Kasumi-1 (cell line): ENCODE results near the gene UGDH.
"Not testable (repeated sequence)": the region's sequence is repeated elsewhere in the genome, so short reads cannot be mapped to it uniquely, and the experiment has no call there.

ENCODE experiments used
- DNase-seq, 2 experiments: peaks; one replicate each; lab custom pipeline; 2025; lab: John Stamatoyannopoulos, UW

The UGDH gene

DNA sequence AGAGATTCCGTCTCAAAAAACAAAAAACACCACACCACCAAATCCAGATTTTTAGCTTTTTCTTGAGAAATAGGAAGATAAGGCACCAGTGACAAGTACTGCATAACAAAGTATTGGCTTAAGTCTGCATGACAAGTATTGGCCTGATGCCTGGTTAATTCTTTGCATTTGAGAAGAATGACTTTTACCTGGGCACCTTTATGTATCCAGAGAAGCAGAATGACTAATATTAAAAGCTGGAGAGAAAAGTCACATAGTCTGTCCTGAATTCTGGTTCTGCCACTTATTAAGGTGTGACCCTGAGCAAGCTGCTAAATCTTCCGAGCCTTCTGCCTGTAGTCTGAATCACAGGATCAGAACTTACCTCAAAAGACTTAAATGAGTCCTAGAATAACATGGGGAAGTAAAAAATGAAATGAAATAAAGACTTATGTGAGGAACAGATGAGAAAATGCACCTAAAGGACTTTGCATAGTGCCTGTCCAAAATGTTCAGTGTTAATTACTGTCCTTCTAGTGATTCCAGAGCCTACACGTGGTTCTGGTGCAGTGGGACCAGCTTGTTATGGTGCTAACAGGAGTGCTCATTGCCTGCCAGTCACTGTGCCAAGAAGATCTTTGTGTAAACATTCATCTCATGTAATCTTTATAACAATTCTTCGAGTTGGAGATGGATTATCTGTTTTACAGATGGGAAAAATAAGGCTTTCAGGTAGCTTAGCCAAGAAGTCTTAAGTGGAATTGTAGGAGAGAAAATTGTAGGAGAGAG is 31.6 kb downstream of the UGDH start:
- DNase-seq = no peak

DNA sequence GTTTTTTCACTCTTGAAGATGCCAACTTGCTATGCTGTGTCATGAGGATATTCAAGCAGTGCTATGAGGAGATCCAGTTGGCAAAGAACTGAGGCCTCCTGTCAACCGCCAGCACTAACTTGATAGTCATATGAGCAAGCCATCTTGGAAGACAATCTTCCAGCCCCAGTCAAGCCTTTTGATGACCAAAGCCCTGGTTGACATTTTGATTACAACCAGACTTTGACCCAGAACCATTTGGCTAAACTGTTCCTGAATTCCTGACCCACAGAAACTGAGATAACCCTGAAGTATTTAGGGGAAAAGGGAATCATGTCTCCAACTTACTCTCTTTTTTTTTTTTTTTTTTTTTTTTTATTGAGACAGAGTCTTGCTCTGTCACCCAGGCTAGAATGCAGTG is 32.9 kb downstream of the UGDH start:
- DNase-seq = no peak

DNA sequence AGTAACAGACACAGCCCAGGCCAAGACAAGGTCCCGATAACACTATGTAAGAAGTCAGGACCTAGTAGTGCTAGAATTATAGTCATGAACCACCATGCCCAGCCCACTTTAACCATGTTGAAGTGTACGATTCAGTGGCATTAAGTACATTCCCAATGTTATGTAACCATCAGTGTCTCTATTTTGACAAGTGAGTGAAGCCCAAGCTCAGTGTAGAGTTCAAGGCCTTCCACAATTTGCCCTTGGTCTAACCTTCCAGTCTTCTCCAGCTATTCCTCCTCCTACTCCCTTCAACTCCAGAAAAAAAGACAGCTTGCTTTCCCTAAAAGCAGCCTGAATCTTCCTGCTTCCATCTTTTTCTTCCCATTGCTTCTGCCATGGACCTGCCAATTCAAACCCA is 36.9 kb downstream of the UGDH start:
- no peak for DNase-seq

DNA sequence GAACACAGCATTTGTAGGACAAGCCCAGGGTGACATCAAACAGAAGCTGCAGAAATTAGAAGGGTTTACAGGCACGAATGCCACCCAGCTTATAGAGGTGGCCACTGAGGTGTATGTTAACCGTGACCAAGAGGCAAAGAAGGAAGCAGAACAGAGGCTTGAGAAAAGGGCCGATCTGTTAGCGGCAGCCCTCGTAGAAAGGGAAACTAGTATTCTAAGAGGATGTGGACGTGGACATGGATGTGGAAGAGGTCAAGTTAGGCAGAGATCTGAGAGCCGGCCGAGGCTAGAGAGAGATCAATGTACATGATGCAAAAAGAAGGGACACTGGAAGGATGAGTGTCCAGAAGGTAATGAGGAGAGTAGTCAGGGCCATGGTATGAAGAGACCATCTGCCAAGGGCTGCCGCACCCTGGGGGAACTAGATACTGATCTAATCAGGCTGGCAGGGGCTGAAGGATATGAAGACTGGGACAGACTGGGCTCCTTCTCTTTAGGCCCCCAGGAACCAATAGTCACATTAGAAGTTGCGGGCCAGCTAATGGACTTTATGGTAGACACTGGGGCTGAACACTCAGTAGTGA is 40.9 kb downstream of the UGDH start:
- no peak for DNase-seq

DNA sequence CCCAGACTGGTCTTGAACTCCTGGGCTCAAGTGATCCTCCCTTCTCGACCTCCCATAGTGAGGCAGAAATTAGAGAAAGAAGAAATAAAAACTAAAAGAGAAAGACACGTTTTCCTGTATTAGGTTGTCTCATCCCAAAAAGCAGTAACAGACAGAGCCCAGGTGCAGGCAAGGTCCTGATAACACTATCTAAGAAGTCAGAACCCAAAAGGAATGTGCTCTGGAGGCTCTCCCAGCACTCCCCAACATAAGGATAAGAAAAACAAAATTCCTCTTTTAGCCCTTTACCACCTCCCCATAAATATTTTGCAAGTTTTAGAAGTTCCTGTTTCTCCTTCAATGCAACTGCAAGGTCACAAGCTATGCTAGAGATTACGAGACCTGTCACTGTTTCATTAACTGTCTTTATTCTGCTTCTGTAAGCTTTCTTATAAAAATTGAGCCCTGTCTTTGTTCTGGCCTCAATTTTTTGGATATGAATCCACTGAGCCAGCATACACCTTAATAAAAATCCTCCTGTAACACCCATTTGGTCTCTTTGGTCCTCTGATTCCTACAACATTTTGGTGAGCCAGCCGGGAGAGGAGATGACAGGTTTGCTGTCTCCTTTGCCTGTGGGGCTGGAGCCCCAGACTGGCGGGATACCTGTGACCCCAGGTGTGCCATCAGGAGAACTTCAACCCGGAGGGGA is 42.5 kb downstream of the UGDH start:
- DNase-seq = peak in 1 of 2 experiments; percentile 29

DNA sequence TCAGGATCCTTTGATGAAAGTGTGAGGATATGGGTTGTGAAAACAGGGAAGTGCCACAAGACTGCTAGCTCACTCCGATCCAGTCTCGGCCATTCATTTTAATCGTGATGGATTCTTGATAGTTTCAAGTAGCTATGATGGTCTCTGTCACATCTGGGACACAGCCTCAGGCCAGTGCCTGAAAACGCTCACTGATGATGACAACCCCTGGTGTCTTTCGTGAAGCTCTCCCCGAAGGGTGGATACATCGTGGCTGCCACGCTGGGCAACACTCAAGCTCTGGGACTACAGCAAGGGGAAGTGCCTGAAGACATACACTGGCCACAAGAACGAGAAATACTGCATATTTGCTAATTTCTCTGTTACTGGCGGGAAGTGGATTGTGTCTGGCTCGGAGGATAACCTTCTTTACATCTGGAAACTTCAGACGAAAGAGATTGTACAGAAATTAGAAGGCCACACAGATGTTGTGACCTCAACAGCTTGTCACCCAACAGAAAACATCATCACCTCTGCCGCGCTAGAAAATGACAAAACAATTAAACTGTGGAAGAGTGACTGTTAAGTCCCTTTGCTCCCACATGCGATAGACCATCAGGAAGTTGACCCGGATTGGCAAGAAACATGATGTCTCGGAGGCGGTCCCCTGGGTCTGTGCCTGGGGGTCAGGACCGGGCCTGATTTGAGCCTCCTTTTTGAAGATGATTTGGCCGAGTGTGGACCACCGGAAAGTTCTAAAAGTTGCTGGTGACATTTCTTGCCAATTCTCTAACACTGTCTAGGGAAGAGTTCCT is 46.1 kb downstream of the UGDH start:
- DNase-seq = peak in 1 of 2 experiments; percentile 11

DNA sequence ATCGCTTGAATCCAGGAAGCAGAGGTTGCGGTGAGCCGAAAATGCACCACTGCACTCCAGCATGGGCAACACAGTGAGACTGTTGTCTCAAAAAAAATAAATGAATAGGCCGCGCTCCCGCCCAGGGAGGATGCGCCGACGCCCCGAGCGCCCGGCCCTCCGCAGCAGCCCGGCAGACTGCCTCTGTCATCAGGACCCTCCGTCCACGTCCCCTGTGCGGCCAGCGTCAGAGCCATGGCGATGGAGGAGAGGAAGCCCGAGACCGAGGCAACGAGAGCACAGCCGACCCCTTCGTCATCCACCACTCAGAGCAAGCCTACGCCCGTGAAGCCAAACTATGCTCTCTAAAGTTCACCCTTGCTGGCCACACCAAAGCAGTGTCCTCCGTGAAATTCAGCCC is 47.0 kb downstream of the UGDH start:
- DNase-seq = no peak

DNA sequence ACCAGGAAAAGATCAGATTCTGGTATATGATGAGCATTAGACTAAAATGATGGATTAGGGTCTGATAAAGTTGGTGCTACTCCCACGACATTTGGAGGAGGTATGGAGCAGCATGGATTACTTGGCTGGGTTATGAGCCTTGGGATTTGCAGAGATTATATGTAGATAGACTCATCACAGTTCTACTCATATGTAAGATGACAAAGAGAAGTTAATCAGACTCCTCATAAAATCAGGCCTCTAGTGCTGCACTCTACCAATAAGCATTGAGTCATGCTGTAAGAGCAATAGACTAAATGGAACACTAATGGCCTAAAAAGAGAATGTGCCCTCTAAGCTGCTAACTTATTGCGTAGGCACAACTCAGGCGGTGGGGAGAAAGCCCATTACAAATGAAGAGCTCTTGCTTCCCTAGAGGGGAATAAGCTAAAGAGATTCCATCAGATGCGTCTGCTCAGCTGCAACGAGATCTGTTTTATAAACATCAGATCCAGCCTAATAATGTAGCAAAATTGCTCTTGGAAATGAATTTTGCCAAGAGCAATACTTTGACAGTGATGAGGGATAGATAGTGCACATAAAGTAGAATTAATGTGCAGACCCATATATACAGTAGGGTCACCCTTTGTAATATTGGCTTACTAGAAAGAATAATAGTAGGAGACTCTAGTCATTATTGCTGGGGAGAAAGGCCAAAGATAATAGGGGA is 50.9 kb downstream of the UGDH start:
- no peak for DNase-seq

DNA sequence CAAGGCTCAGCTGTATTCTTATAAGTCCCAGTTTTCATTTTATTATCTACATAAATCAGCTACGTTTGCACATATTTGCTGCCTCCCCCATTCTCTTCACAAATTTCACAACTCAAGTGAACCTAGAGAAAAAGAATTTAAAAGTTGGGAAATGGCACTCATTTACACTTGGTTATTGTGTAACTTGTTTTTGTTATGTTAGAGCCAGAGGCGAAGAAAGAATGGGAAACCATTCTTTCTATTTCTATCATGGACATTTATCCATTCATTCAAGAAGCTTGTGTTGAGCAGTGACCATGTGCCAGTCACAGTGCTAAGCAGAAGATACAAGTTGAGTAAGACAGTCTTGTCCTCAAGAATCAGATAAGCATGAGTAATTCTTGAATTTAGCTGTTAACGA is 54.8 kb downstream of the UGDH start:
- no peak for DNase-seq

DNA sequence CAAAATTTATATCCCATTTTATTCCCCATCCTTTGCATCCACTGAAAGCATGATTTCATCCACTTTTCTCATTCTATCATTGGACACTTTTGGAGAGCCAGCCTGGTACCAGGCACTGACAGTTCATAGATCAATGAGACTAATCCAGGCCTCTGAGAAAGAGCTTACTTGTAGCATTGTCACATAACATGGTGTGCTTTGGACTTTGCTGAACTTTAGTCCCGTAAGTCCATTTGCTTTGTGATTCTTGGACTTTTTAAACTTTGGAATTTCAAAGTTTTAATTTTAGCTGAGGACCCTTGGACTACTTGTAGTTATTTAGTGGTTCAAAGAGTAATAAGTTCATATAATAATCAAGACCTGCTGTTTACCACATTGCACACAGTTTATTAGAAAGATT is 56.8 kb downstream of the UGDH start:
- no peak for DNase-seq

DNA sequence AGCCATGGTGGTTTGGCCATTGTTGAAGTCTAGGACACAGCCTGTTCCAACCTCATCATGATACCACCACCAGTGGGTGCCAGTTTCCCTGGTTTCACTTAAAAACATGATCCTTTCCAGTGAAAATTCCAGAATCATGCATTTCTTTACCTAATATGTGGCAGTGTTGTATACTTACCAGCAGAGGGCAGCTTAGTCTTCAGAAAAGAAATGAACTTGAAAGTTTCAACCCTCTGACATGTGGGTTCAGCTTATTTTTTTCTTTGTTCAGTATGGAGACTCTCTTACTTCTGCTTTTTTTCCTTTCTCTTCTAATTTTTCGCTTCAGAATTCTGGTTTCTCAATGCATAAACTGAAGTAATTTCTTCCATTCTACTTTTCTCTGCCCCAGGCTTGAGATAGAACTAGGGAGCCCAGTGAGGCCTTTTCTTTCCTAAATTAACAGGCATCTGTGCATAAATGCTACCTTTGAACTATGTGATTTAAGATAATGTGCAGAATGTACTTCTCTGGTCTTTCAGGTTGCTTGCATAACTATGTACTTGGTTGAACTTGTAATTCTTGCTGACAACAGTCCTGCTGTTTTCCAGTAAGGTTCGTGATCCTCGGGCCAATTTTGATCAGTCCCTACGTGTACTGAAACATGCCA is 57.7 kb downstream of the UGDH start:
- DNase-seq = peak; percentile 94 to 96

DNA sequence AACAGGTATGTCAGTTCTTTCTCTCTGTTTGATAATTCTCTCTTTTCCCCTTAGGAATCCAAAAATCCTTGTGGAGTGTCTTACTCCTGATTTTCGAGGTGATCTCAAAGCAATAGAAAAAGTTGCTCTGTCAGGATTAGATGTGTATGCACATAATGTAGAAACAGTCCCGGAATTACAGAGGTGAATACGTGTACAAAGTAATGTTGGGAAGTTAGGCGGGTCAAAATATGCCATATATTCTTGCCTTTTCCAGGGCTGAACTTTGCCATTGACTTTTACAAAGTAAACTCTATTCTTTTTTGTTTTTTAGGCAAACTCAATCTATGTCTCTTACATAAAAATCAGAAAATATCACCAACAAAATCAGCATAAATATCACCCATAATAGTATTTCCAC is 59.8 kb downstream of the UGDH start:
- no peak for DNase-seq

DNA sequence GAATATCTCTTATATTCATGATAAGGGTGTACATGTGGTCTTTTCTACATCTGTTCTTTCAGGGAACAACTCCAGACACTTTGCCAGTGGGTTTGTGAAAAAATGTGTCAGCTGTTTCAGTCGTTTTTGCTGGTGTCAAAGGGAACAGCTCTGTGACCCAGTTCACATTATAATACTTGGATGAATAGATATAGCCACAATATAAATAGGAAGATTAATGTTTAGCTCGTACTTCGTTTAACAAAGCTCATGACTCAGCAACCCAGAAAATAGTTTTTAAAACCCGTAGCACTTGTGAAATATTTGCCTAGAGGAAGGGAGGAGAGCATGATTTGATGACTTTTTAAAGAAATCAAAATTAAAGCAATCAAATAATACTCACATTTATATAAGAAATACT is 60.5 kb downstream of the UGDH start:
- DNase-seq = no peak

DNA sequence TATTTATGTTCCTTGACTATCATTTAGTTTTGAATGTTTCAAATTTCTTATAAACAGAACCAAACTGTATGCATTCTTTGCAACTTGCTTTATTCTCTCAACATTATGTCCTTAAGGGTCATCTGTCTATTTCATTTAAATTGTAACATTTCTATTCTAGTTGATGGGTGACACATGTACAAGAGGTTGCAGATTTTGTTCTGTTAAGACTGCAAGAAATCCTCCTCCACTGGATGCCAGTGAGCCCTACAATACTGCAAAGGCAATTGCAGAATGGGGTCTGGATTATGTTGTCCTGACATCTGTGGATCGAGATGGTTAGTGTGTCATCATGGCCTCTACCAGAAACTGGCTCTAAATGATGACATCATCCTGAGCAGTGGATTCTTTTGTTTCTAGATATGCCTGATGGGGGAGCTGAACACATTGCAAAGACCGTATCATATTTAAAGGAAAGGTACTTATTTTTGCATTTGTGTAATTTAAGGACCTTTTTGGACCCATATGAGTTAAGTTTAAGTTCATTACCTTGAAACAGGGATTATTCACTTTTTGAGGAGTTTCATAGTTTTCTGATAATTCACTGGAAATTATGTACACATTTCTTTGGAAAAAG is 62.2 kb downstream of the UGDH start:
- DNase-seq = peak; percentile 92 to 93

DNA sequence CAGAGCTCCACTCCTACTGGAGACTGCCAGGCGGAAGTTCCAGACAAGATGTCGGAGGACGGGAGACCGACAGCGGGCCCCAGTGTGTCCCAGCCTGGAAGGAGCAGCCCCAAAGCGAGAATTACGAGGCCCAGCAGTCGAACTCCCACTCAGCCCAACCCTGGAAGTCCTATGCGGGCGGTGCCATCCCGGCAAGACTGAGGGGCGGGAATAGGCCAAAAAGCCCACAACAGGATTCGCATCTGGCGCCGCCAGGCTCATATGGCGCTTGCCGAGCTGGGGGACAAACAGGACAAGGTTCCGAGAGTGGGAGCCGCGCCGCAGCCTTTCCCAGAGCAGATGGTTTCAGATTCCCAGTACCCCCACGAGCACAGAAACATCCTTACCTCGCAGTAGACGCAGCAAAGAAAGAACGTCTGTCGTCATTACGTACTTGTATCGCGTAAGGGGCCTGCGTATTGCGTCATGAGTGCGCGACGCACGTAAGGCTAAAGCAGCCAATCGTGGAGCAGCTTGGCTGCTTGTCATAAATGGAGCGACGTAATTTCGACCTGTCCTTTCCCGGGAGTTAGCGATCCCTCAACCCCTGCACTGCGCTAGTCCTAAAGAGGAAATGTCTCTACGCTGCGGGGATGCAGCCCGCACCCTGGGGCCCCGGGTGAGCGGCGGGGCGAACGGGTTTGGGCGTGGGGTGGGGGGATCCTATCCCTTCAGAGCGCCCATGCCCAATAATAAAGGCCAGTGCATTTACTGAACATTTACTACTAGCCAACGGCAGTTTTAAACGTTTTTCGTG is 68.5 kb downstream of the UGDH start, which contains the start of the genes LIAS and RPL9:
TSS of gene LIAS (plus strand) at position 552 of the 796 bp plus-strand sequence. CDS start at position 614, 62 bp downstream.
TSS of gene RPL9 (minus strand) at position 418 of the 796 bp plus-strand sequence. CDS start 483 bp downstream, outside the sequence.
- DNase-seq = peak; percentile 97 to 98

DNA sequence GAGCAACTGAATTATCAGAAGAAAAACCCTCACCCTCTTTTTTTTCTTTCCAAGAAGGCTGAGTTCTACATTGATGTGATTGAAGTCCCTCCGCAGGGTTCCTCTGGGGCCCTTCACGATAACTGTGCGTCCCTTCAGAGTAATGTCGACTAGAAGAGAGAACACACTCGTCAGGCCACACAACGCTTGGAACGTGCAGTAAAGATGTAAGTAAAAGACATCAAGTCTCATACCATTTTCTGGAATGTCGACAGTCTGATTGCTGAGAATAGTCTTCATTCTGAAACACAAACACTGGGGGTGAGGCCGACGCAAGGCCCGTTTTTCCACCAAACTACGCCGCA is 69.1 kb downstream of the UGDH start:
- DNase-seq = not testable (repeated sequence)

DNA sequence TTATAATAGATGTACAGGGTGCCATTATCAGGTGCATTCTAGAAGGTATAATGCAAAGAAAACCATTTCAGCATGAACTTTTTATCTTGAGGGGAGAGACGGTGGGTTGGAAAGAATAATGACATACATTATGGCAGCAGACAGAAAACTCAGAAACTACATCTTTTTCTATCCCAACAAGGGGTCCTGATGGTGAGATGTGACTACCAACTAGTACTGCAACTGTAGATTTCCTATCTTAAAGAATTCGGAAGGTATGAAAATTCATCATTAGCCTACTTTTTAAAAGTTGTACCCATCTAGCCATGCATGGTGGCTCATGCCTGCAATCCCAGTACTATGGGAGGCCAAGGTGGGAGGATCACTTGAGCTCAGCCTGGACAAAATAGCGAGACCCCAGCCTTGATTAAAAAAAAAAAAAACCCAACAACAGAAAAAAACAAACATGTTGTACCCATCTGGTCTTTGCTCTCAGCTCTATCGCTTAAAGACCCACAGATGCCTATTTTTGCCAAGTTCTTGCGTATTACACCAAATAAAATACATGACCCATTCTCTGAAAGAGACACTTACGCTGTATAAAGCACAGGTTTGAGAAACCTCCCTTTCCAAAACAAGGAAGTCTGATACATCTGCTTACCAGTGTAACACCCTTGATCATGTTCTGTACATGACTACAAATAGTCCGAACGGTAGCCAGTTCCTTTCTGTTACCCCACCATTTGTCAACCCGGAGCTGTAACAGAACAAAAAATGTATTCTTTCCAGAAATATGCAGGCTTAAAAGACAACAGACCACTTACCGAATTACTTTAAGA is 70.1 kb downstream of the UGDH start:
- no peak for DNase-seq

DNA sequence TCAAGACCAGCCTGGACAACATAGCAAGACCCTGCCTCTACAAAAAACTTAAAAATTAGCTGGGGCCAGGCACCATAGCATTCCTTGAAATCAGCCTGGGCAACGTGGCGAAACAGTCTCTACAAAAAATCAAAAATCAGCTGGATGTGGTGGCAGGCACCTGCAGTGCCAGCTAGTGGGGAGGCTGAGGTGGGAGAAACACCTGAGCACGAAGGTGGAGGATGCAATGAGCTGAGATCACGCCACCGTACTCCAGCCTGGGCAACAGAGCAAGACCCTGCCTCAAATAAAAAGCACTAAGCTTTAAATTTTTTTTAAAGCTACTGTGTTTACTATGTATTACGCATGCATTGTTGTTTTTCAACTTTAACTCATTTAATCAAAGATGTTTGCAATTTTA is 71.8 kb downstream of the UGDH start:
- DNase-seq = no peak

DNA sequence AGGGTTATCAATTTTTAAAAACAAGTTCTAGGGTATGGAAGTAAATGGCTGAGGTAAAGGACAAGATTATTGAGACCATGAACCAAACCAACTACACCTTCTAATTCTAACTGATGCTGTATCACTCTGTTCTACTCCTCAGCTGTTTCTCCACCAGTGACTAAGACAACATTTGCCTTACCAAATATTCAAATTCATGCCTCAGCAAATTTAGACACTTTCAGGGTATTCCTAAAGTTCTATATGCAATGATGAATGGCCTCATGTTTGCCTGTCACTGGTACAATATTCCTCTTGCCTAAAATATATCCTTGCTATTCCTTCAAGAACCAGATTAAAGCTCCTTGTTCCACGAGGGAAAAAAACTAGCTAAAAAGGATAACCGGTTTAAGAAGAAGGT is 73.5 kb downstream of the UGDH start:
- DNase-seq = no peak
